ENCODE measurements around the gene FNDC3B.
A peak's percentile ranks its signal among the peaks of the same experiment; 100 is the strongest.

Gene FNDC3B

DNA sequence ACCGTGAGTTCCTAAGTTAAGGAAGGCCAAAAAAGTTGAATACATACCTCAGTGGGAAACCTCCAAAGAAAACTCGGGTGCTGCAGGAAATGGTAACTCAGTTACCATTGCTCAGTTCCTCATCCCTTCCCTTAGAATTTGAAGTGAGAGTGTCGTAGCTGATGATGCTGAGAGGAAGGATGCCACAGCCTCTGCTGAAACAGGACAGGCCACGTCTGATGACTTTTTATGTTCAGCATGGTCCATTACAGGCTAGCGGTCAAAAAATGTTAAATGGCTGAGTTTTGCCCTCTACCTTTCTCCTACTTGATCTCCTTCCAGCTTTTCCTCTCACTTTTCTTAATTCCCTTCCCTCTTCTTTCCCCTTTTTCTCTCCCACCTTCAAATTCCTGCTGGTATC is 273.3 kb downstream of the FNDC3B start:
- Histone ChIP-seq H3K9me3 (ENCODE audit: control extremely low read depth in 1 of 5, control insufficient read depth in 4 of 5, insufficient read depth in 2 of 5, low read depth in 1 of 5, low read length in 4 of 5) (no peaks in the 10 kb centered on the region), H3K36me3 (ENCODE audit: control insufficient read depth in 4 of 4, insufficient read depth in 4 of 4, low read length in 3 of 4) (peaks cover 5 to 80% (median 23%) of the 10 kb centered on the region in 4 experiments), H3K27me3 (replicated peaks in 2 of 5; ENCODE audit: control insufficient read depth in 4 of 5, insufficient read depth in 5 of 5, low read length in 4 of 5) (no peaks in the 10 kb centered on the region), H3K4me1 (ENCODE audit: control extremely low read depth in 1 of 4, control insufficient read depth in 4 of 4, insufficient read depth in 4 of 4, low read length in 3 of 4) (peaks cover 0 to 6% (median 4%) of the 10 kb centered on the region in 4 experiments), H3K4me3 (ENCODE audit: control insufficient read depth in 1 of 7, extremely low read depth in 1 of 7, insufficient read depth in 4 of 7, low read depth in 2 of 7, low read length in 6 of 7) (no peak overlapping the region), H3K27ac (ENCODE audit: insufficient read depth in 1 of 2, low read depth in 1 of 2, low read length in 2 of 2, poor library complexity in 1 of 2, severe bottlenecking in 2 of 2) (no peak overlapping the region)
- 88% methylated on average over 5 of the region's 5 CpGs for WGBS (ENCODE audit: insufficient coverage)
- CTCF ChIA-PET, result no interaction called here
- DNase-seq, result no peak
- POLR2A ChIA-PET, result no interaction called here

GRCh38 chr3:172313671-172314070 is 274.3 kb downstream of the FNDC3B start:
- Histone ChIP-seq H3K4me3 (ENCODE audit: control insufficient read depth in 1 of 7, extremely low read depth in 1 of 7, insufficient read depth in 4 of 7, low read depth in 2 of 7, low read length in 6 of 7) (no peak overlapping the region), H3K27ac (ENCODE audit: insufficient read depth in 1 of 2, low read depth in 1 of 2, low read length in 2 of 2, poor library complexity in 1 of 2, severe bottlenecking in 2 of 2) (no peak overlapping the region), H3K27me3 (replicated peaks in 2 of 5; ENCODE audit: control insufficient read depth in 4 of 5, insufficient read depth in 5 of 5, low read length in 4 of 5) (no peaks in the 10 kb centered on the region), H3K9me3 (ENCODE audit: control extremely low read depth in 1 of 5, control insufficient read depth in 4 of 5, insufficient read depth in 2 of 5, low read depth in 1 of 5, low read length in 4 of 5) (no peaks in the 10 kb centered on the region), H3K4me1 (ENCODE audit: control extremely low read depth in 1 of 4, control insufficient read depth in 4 of 4, insufficient read depth in 4 of 4, low read length in 3 of 4) (peaks cover 5 to 15% (median 14%) of the 10 kb centered on the region in 4 experiments), H3K36me3 (ENCODE audit: control insufficient read depth in 4 of 4, insufficient read depth in 4 of 4, low read length in 3 of 4) (peaks cover 5 to 74% (median 21%) of the 10 kb centered on the region in 4 experiments)
- WGBS (ENCODE audit: insufficient coverage), result 96% methylated on average over 3 of the region's 3 CpGs
- ChIA-PET CTCF (interaction anchor here (0.7 to 1.4 kb wide), 3 partner anchors 18 to 23 kb away, joined by 3 read pairs; no protein-coding TSS in a partner anchor), POLR2A (no interaction called here)
- no peak for DNase-seq

DNA sequence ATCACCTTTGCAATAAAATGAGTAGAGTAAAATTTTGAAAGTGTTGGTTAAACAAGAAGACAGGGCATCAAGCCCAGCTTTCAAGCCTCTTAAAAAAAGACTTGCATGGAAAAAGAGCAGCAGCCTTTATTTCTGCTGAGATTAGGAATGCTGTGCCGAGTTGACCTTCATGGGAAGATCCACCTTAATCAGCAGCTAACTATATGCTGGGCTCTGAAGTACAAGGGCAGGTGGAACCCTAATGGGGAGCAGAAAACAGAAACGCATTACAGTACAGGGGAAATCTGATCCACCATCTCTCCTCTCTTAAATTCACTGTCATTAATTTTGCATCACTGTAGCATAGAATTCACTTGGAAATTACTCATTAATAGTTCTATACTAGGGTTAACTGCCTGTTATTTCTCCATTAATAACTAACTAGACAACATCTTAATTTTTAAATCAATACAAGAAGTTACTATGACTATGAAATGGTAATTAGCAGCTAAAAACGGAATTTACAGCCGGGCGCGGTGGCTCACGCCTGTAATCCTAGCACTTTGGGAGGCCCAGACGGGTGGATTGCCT is 275.3 kb downstream of the FNDC3B start:
- DNase-seq, result no peak
- Histone ChIP-seq H3K36me3 (ENCODE audit: control insufficient read depth in 4 of 4, insufficient read depth in 4 of 4, low read length in 3 of 4) (peaks cover 5 to 74% (median 20%) of the 10 kb centered on the region in 4 experiments), H3K4me3 (ENCODE audit: control insufficient read depth in 1 of 7, extremely low read depth in 1 of 7, insufficient read depth in 4 of 7, low read depth in 2 of 7, low read length in 6 of 7) (no peak overlapping the region), H3K4me1 (ENCODE audit: control extremely low read depth in 1 of 4, control insufficient read depth in 4 of 4, insufficient read depth in 4 of 4, low read length in 3 of 4) (peaks cover 5 to 25% (median 19%) of the 10 kb centered on the region in 4 experiments), H3K27ac (ENCODE audit: insufficient read depth in 1 of 2, low read depth in 1 of 2, low read length in 2 of 2, poor library complexity in 1 of 2, severe bottlenecking in 2 of 2) (no peak overlapping the region), H3K9me3 (ENCODE audit: control extremely low read depth in 1 of 5, control insufficient read depth in 4 of 5, insufficient read depth in 2 of 5, low read depth in 1 of 5, low read length in 4 of 5) (no peaks in the 10 kb centered on the region), H3K27me3 (replicated peaks in 2 of 5; ENCODE audit: control insufficient read depth in 4 of 5, insufficient read depth in 5 of 5, low read length in 4 of 5) (no peaks in the 10 kb centered on the region)
- ChIA-PET POLR2A (no interaction called here), CTCF (interaction anchor here (1.1 to 1.4 kb wide), 3 partner anchors 17 to 24 kb away, joined by 3 read pairs; no protein-coding TSS in a partner anchor)
- WGBS (ENCODE audit: insufficient coverage), result 95% methylated on average over 7 of the region's 8 CpGs

- no peak overlapping the region for H3K27ac ChIP-seq (ENCODE audit: insufficient read depth in 1 of 2, low read depth in 1 of 2, low read length in 2 of 2, poor library complexity in 1 of 2, severe bottlenecking in 2 of 2)
- H3K36me3 ChIP-seq (ENCODE audit: control insufficient read depth in 4 of 4, insufficient read depth in 4 of 4, low read length in 3 of 4), result peaks cover 0 to 71% (median 16%) of the 10 kb centered on the region in 4 experiments
- POLR2A ChIA-PET, result interaction anchor here (0.8 kb wide), 1 partner anchor 112 kb away, joined by 3 read pairs; no protein-coding TSS in a partner anchor
- no peaks in the 10 kb centered on the region for H3K9me3 ChIP-seq (ENCODE audit: control extremely low read depth in 1 of 5, control insufficient read depth in 4 of 5, insufficient read depth in 2 of 5, low read depth in 1 of 5, low read length in 4 of 5)
- 97% methylated on average over 7 of the region's 11 CpGs for WGBS (ENCODE audit: insufficient coverage)
- CTCF ChIA-PET, result interaction anchor here (1.0 to 1.3 kb wide), 3 partner anchors 15 to 22 kb away, joined by 3 read pairs; no protein-coding TSS in a partner anchor
- DNase-seq, result peak in 2 of 3 donors; percentile 27 to 40
- no peak overlapping the region for H3K4me3 ChIP-seq (ENCODE audit: control insufficient read depth in 1 of 7, extremely low read depth in 1 of 7, insufficient read depth in 4 of 7, low read depth in 2 of 7, low read length in 6 of 7)
- H3K27me3 ChIP-seq (replicated peaks in 2 of 5; ENCODE audit: control insufficient read depth in 4 of 5, insufficient read depth in 5 of 5, low read length in 4 of 5), result no peaks in the 10 kb centered on the region
- H3K4me1 ChIP-seq (ENCODE audit: control extremely low read depth in 1 of 4, control insufficient read depth in 4 of 4, insufficient read depth in 4 of 4, low read length in 3 of 4), result peaks cover 5 to 29% (median 20%) of the 10 kb centered on the region in 4 experiments
These were observed 276.2 kb downstream of the FNDC3B start for GRCh38 chr3:172315401-172316091.

- H3K4me3 ChIP-seq (ENCODE audit: control insufficient read depth in 1 of 7, extremely low read depth in 1 of 7, insufficient read depth in 4 of 7, low read depth in 2 of 7, low read length in 6 of 7), result no peak overlapping the region
- WGBS (ENCODE audit: insufficient coverage), result 80% methylated on average over 1 of the region's 4 CpGs
- peaks cover 0 to 65% (median 12%) of the 10 kb centered on the region in 4 experiments for H3K36me3 ChIP-seq (ENCODE audit: control insufficient read depth in 4 of 4, insufficient read depth in 4 of 4, low read length in 3 of 4)
- H3K4me1 ChIP-seq (ENCODE audit: control extremely low read depth in 1 of 4, control insufficient read depth in 4 of 4, insufficient read depth in 4 of 4, low read length in 3 of 4), result peaks cover 5 to 38% (median 21%) of the 10 kb centered on the region in 4 experiments
- H3K27me3 ChIP-seq (replicated peaks in 2 of 5; ENCODE audit: control insufficient read depth in 4 of 5, insufficient read depth in 5 of 5, low read length in 4 of 5), result no peaks in the 10 kb centered on the region
- ChIA-PET POLR2A (no interaction called here), CTCF (interaction anchor here (0.6 kb wide), 1 partner anchor 9 kb away, joined by 3 read pairs; no protein-coding TSS in a partner anchor)
- DNase-seq, result no peak
- H3K27ac ChIP-seq (ENCODE audit: insufficient read depth in 1 of 2, low read depth in 1 of 2, low read length in 2 of 2, poor library complexity in 1 of 2, severe bottlenecking in 2 of 2), result no peak overlapping the region
- no peaks in the 10 kb centered on the region for H3K9me3 ChIP-seq (ENCODE audit: control extremely low read depth in 1 of 5, control insufficient read depth in 4 of 5, insufficient read depth in 2 of 5, low read depth in 1 of 5, low read length in 4 of 5)
These were observed 277.4 kb downstream of the FNDC3B start for GRCh38 chr3:172316758-172317157.

GRCh38 chr3:172317481-172317880 is 278.1 kb downstream of the FNDC3B start:
- ChIA-PET CTCF (interaction anchor here (1.0 to 4.4 kb wide), 3 partner anchors 10 to 27 kb away, joined by 4 to 35 read pairs (median 8); no protein-coding TSS in a partner anchor), POLR2A (no interaction called here)
- WGBS (ENCODE audit: insufficient coverage), result 100% methylated on average over 6 of the region's 8 CpGs
- H3K4me3 ChIP-seq (ENCODE audit: control insufficient read depth in 1 of 7, extremely low read depth in 1 of 7, insufficient read depth in 4 of 7, low read depth in 2 of 7, low read length in 6 of 7), result peak overlapping the region in 1 of 7 experiments; percentile 13
- DNase-seq, result no peak
- H3K27ac ChIP-seq (ENCODE audit: insufficient read depth in 1 of 2, low read depth in 1 of 2, low read length in 2 of 2, poor library complexity in 1 of 2, severe bottlenecking in 2 of 2), result peak overlapping the region; percentile 53 to 73
- no peaks in the 10 kb centered on the region for H3K27me3 ChIP-seq (replicated peaks in 2 of 5; ENCODE audit: control insufficient read depth in 4 of 5, insufficient read depth in 5 of 5, low read length in 4 of 5)
- H3K4me1 ChIP-seq (ENCODE audit: control extremely low read depth in 1 of 4, control insufficient read depth in 4 of 4, insufficient read depth in 4 of 4, low read length in 3 of 4), result peaks cover 5 to 38% (median 21%) of the 10 kb centered on the region in 4 experiments
- H3K36me3 ChIP-seq (ENCODE audit: control insufficient read depth in 4 of 4, insufficient read depth in 4 of 4, low read length in 3 of 4), result peaks cover 0 to 65% (median 10%) of the 10 kb centered on the region in 4 experiments
- no peaks in the 10 kb centered on the region for H3K9me3 ChIP-seq (ENCODE audit: control extremely low read depth in 1 of 5, control insufficient read depth in 4 of 5, insufficient read depth in 2 of 5, low read depth in 1 of 5, low read length in 4 of 5)

DNA sequence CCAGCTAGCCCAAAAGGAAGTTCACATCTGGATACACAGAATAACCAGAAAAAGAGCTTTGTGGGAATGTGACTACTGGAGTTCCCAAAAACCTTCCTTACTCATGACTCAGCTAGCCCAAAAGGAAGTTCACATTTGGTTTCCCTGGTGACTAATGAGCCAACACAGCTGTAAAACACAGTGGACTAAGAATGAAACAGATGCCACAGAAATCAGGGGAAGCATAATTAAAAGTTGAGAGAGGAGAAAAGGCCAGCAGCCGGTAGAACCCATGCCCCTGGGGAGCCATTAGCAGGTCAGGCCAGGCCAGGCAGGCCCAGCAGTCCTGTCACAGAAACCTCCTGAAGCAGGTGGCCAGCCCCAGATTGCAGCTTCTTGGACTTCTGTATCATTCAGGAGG is 278.6 kb downstream of the FNDC3B start:
- Histone ChIP-seq H3K27me3 (replicated peaks in 2 of 5; ENCODE audit: control insufficient read depth in 4 of 5, insufficient read depth in 5 of 5, low read length in 4 of 5) (no peaks in the 10 kb centered on the region), H3K36me3 (ENCODE audit: control insufficient read depth in 4 of 4, insufficient read depth in 4 of 4, low read length in 3 of 4) (peaks cover 0 to 64% (median 5%) of the 10 kb centered on the region in 4 experiments), H3K4me3 (ENCODE audit: control insufficient read depth in 1 of 7, extremely low read depth in 1 of 7, insufficient read depth in 4 of 7, low read depth in 2 of 7, low read length in 6 of 7) (peak overlapping the region in 2 of 7 experiments; percentile 13 to 36), H3K27ac (ENCODE audit: insufficient read depth in 1 of 2, low read depth in 1 of 2, low read length in 2 of 2, poor library complexity in 1 of 2, severe bottlenecking in 2 of 2) (peak overlapping the region; percentile 53 to 73), H3K9me3 (ENCODE audit: control extremely low read depth in 1 of 5, control insufficient read depth in 4 of 5, insufficient read depth in 2 of 5, low read depth in 1 of 5, low read length in 4 of 5) (no peaks in the 10 kb centered on the region), H3K4me1 (ENCODE audit: control extremely low read depth in 1 of 4, control insufficient read depth in 4 of 4, insufficient read depth in 4 of 4, low read length in 3 of 4) (peaks cover 5 to 38% (median 21%) of the 10 kb centered on the region in 4 experiments)
- 0% methylated on average over 1 of the region's 1 CpG for WGBS (ENCODE audit: insufficient coverage)
- POLR2A ChIA-PET, result no interaction called here
- CTCF ChIA-PET, result interaction anchor here (1.0 to 4.4 kb wide), 3 partner anchors 11 to 28 kb away, joined by 4 to 35 read pairs (median 8); no protein-coding TSS in a partner anchor
- DNase-seq, result peak; percentile 53 to 84 (median 74)
